ENCODE results near the gene CSRP1. TPM values are rescaled to one million over a fixed set of nuclear protein-coding genes. Genes with fewer than 3 reads are reported as not detected.

The CSRP1 gene
- total RNA-seq, 4 donors from 2014 or later, result 913 to 2,516 (median 1,349) TPM

- Histone ChIP-seq H3K9me3 (no peaks in the 10 kb centered on the region), H3K4me1 (peaks cover 3 to 10% of the 10 kb centered on the region in 2 donors), H3K27ac (peak overlapping the region; percentile 23 to 34), H3K27me3 (no peaks in the 10 kb centered on the region), H3K36me3 (no peaks in the 10 kb centered on the region), H3K4me3 (no peak overlapping the region)
- no peak for DNase-seq
- TF ChIP-seq POLR2A (IDR thresholded peaks at IDR 0.05), result no peak
- TF ChIP-seq, protein P1, sequence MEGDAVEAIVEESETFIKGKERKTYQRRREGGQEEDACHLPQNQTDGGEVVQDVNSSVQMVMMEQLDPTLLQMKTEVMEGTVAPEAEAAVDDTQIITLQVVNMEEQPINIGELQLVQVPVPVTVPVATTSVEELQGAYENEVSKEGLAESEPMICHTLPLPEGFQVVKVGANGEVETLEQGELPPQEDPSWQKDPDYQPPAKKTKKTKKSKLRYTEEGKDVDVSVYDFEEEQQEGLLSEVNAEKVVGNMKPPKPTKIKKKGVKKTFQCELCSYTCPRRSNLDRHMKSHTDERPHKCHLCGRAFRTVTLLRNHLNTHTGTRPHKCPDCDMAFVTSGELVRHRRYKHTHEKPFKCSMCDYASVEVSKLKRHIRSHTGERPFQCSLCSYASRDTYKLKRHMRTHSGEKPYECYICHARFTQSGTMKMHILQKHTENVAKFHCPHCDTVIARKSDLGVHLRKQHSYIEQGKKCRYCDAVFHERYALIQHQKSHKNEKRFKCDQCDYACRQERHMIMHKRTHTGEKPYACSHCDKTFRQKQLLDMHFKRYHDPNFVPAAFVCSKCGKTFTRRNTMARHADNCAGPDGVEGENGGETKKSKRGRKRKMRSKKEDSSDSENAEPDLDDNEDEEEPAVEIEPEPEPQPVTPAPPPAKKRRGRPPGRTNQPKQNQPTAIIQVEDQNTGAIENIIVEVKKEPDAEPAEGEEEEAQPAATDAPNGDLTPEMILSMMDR (IDR thresholded peaks at IDR 0.05), result no peak
- intact Hi-C loops (cut with DNase I; ENCODE audit: low total_unique reads), result loop anchor here (5.0 kb wide), 1 partner anchor 63 kb away; no protein-coding TSS in a partner anchor
Measured at GRCh38 chr1:201448990-201449389, 57.9 kb downstream of the CSRP1 start.

DNA sequence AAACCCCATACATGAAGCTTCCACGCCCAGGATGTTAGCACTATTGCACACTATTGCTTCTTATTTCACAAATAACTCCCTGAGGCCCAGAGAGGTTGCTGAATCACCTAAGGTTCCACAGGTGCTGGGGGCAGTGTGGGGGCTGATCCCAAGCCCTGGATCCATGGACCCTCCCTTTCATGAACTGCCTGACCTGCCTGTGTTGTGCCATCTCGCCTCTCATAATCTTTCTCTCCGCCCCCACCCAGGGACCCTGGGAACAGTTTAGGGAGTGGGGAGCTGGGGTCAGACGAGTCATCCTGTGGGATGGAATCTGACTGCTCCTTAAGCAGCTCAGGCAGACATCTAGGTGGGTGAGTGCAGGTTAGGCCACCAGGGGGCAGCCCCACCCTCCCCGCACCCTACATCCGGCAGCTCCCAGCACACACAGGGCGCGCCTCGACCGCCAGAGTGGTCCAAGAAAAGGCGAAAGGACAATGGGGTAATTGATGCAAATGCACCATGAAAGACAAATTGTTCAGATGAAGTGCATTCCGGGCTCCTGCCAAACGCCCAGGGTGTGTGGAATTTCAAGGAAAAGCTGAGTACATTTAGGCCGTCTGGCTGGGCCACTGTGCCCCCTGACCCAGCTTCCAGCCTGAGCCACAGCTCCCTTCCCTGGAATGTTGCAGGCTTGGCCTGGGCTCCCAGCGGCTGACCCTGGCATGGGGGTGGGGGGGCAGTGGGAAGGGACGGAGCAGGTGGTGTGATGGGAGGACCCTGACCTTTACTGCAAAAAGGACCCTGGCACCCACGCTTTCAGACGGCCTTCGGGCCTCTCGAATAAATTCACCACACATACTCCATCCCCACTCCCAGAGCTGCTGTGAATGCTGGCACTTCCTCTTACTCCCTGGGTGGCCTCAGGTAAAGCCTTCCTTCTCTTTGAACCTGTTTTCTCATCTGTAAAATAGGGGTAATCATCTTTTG lies 58.7 kb downstream of the CSRP1 start:
- Histone ChIP-seq H3K9me3 (no peaks in the 10 kb centered on the region), H3K27me3 (no peaks in the 10 kb centered on the region), H3K36me3 (no peaks in the 10 kb centered on the region), H3K27ac (peak overlapping the region; percentile 23 to 24), H3K4me1 (peaks cover 3 to 10% of the 10 kb centered on the region in 2 donors), H3K4me3 (no peak overlapping the region)
- intact Hi-C loops (cut with DNase I; ENCODE audit: low total_unique reads), result loop anchor here (5.0 kb wide), 1 partner anchor 64 kb away; no protein-coding TSS in a partner anchor
- TF ChIP-seq, protein P1 (IDR thresholded peaks at IDR 0.05), result peak; percentile 86 to 93 (median 89)
- TF ChIP-seq POLR2A (IDR thresholded peaks at IDR 0.05), result no peak
- DNase-seq, result peak; percentile 81 to 85

- Histone ChIP-seq H3K27ac (no peak overlapping the region), H3K4me3 (no peak overlapping the region), H3K27me3 (no peaks in the 10 kb centered on the region), H3K4me1 (peaks cover 0 to 3% of the 10 kb centered on the region in 2 donors), H3K9me3 (no peaks in the 10 kb centered on the region), H3K36me3 (no peaks in the 10 kb centered on the region)
- TF ChIP-seq, protein P1 (IDR thresholded peaks at IDR 0.05), result no peak
- TF ChIP-seq POLR2A (IDR thresholded peaks at IDR 0.05), result no peak
- no peak for DNase-seq
- intact Hi-C loops (cut with DNase I; ENCODE audit: low total_unique reads), result loop anchor here (5.0 kb wide), 1 partner anchor 67 kb away; no protein-coding TSS in a partner anchor
Measured at GRCh38 chr1:201445310-201445709, 61.6 kb downstream of the CSRP1 start.

GRCh38 chr1:201444792-201445191 lies 62.1 kb downstream of the CSRP1 start:
- TF ChIP-seq, protein P1 (IDR thresholded peaks at IDR 0.05), result no peak
- TF ChIP-seq POLR2A (IDR thresholded peaks at IDR 0.05), result no peak
- H3K4me3 ChIP-seq, result no peak overlapping the region
- intact Hi-C loops (cut with DNase I; ENCODE audit: low total_unique reads), result loop anchor here (5.0 kb wide), 1 partner anchor 68 kb away; no protein-coding TSS in a partner anchor
- no peaks in the 10 kb centered on the region for H3K36me3 ChIP-seq
- H3K4me1 ChIP-seq, result peaks cover 0 to 3% of the 10 kb centered on the region in 2 donors
- no peak for DNase-seq
- no peaks in the 10 kb centered on the region for H3K27me3 ChIP-seq
- H3K27ac ChIP-seq, result no peak overlapping the region
- H3K9me3 ChIP-seq, result no peaks in the 10 kb centered on the region

GRCh38 chr1:201443747-201444146 lies 63.2 kb downstream of the CSRP1 start:
- Histone ChIP-seq H3K4me3 (no peak overlapping the region), H3K4me1 (peaks cover 0 to 3% of the 10 kb centered on the region in 2 donors), H3K36me3 (no peaks in the 10 kb centered on the region), H3K9me3 (no peaks in the 10 kb centered on the region), H3K27ac (no peak overlapping the region), H3K27me3 (no peaks in the 10 kb centered on the region)
- TF ChIP-seq, protein P1 (IDR thresholded peaks at IDR 0.05), result no peak
- TF ChIP-seq POLR2A (IDR thresholded peaks at IDR 0.05), result no peak
- intact Hi-C loops (cut with DNase I; ENCODE audit: low total_unique reads), result no loop called here
- DNase-seq, result no peak
